ENCODE data around the gene ZDHHC8.
A peak's percentile ranks its signal among the peaks of the same experiment; 100 is the strongest.

ZDHHC8 gene

GRCh38 chr22:20114506-20115475, 16.8 kb upstream of the ZDHHC8 start:
- no peak overlapping the region for H3K27ac ChIP-seq (ENCODE audit: low read depth, low read length)
- peaks cover 2% of the 10 kb centered on the region for H4K20me1 ChIP-seq (ENCODE audit: control insufficient read depth, insufficient read depth, low read depth, low read length)
- H3F3A ChIP-seq (ENCODE audit: control insufficient read depth, insufficient read depth) = peaks cover 12% of the 10 kb centered on the region
- peaks cover 29% of the 10 kb centered on the region for H3K4me1 ChIP-seq (ENCODE audit: control insufficient read depth, low read length)
- H3K9me2 ChIP-seq (replicated peaks; ENCODE audit: control insufficient read depth, low read length) = no peaks in the 10 kb centered on the region
- peaks cover 89% of the 10 kb centered on the region for H3K36me3 ChIP-seq (ENCODE audit: control insufficient read depth, low read length)
- no peaks in the 10 kb centered on the region for H3K9me3 ChIP-seq (ENCODE audit: control insufficient read depth, insufficient read depth, low read length)
- H3K27me3 ChIP-seq (ENCODE audit: control insufficient read depth, low read length) = no peaks in the 10 kb centered on the region
- peak overlapping the region; percentile 99; the same call in 1 of the 2 replicates for H3K4me3 ChIP-seq (ENCODE audit: low read length)
- H3K79me2 ChIP-seq (ENCODE audit: control insufficient read depth, low read length) = peaks cover 56% of the 10 kb centered on the region
- H3K4me2 ChIP-seq (ENCODE audit: low read length) = peak overlapping the region; percentile 85; the same call in 1 of the 2 replicates
- no peak for TF ChIP-seq CTCF (IDR thresholded peaks at IDR 0.05; ENCODE audit: low read depth, low read length, poor library complexity, severe bottlenecking)
- no peak for TF ChIP-seq EZH2phosphoT487 (IDR thresholded peaks at IDR 0.05; ENCODE audit: borderline replicate concordance, low read length)

- Histone ChIP-seq H3K27me3 (ENCODE audit: control insufficient read depth, low read length) (no peaks in the 10 kb centered on the region), H3K4me2 (ENCODE audit: low read length) (peak within 1 kb of the TSS; percentile 85), H3K27ac (ENCODE audit: low read depth, low read length) (peak within 1 kb of the TSS; percentile 50), H3K4me1 (ENCODE audit: control insufficient read depth, low read length) (peaks cover 36% of the 10 kb centered on the region), H4K20me1 (ENCODE audit: control insufficient read depth, insufficient read depth, low read depth, low read length) (peaks cover 12% of the 10 kb centered on the region), H3K79me2 (ENCODE audit: control insufficient read depth, low read length) (peaks cover 66% of the 10 kb centered on the region), H3K36me3 (ENCODE audit: control insufficient read depth, low read length) (peaks cover 89% of the 10 kb centered on the region), H3K9me2 (replicated peaks; ENCODE audit: control insufficient read depth, low read length) (no peaks in the 10 kb centered on the region), H3F3A (ENCODE audit: control insufficient read depth, insufficient read depth) (peaks cover 3% of the 10 kb centered on the region), H3K4me3 (ENCODE audit: low read length) (peak within 1 kb of the TSS; percentile 99), H3K9me3 (ENCODE audit: control insufficient read depth, insufficient read depth, low read length) (no peaks in the 10 kb centered on the region)
- TF ChIP-seq CTCF (IDR thresholded peaks at IDR 0.05; ENCODE audit: low read depth, low read length, poor library complexity, severe bottlenecking) (no peak), EZH2phosphoT487 (IDR thresholded peaks at IDR 0.05; ENCODE audit: borderline replicate concordance, low read length) (no peak)
These were observed 15.8 kb upstream of the ZDHHC8 start, which contains the start of gene RANBP1 for GRCh38 chr22:20115691-20116375. RANBP1 (plus strand) TSS chr22:20116104; CDS start chr22:20116185, 81 bp downstream.

- Histone ChIP-seq H3K27ac (ENCODE audit: low read depth, low read length) (peak overlapping the region; percentile 50), H3K4me3 (ENCODE audit: low read length) (peak overlapping the region; percentile 99), H3K27me3 (ENCODE audit: control insufficient read depth, low read length) (no peaks in the 10 kb centered on the region), H3K9me2 (replicated peaks; ENCODE audit: control insufficient read depth, low read length) (no peaks in the 10 kb centered on the region), H3K79me2 (ENCODE audit: control insufficient read depth, low read length) (peaks cover 72% of the 10 kb centered on the region), H3K9me3 (ENCODE audit: control insufficient read depth, insufficient read depth, low read length) (no peaks in the 10 kb centered on the region), H3K4me2 (ENCODE audit: low read length) (peak overlapping the region; percentile 85), H3K4me1 (ENCODE audit: control insufficient read depth, low read length) (peaks cover 36% of the 10 kb centered on the region), H3F3A (ENCODE audit: control insufficient read depth, insufficient read depth) (no peaks in the 10 kb centered on the region), H4K20me1 (ENCODE audit: control insufficient read depth, insufficient read depth, low read depth, low read length) (peaks cover 13% of the 10 kb centered on the region), H3K36me3 (ENCODE audit: control insufficient read depth, low read length) (peaks cover 92% of the 10 kb centered on the region)
- no peak for TF ChIP-seq EZH2phosphoT487 (IDR thresholded peaks at IDR 0.05; ENCODE audit: borderline replicate concordance, low read length)
- no peak for TF ChIP-seq CTCF (IDR thresholded peaks at IDR 0.05; ENCODE audit: low read depth, low read length, poor library complexity, severe bottlenecking)
These were observed 15.1 kb upstream of the ZDHHC8 start for GRCh38 chr22:20116376-20116950.

Measured in DOHH2 (cell line).